Transverse colon (tissue), 3 donors: ENCODE data around the gene ACO1.

ENCODE experiments used
- POLR2A ChIP-seq: fragments of 450-650 bp; IDR thresholded peaks from one replicate; pipeline ENCODE4 v1.6.1; 2016; ENCODE audit warnings: antibody characterized with exemption, mild to moderate bottlenecking, moderate library complexity
- TF ChIP-seq, protein P1 (sequence below), 5 experiments: fragments of 200-600 bp in 3 of 5; fragments of 450-650 bp in 2 of 5; sonication (generic) in 3 of 5; IDR thresholded peaks; 1 replicate in 2 of 5; 2 replicates in 3 of 5; pipeline ENCODE4 v1.5.1; 2016 to 2017; ENCODE audit warnings: antibody characterized with exemption in 5 of 5, inconsistent platforms in 3 of 5, mild to moderate bottlenecking in 2 of 5, moderate library complexity in 1 of 5

DNA sequence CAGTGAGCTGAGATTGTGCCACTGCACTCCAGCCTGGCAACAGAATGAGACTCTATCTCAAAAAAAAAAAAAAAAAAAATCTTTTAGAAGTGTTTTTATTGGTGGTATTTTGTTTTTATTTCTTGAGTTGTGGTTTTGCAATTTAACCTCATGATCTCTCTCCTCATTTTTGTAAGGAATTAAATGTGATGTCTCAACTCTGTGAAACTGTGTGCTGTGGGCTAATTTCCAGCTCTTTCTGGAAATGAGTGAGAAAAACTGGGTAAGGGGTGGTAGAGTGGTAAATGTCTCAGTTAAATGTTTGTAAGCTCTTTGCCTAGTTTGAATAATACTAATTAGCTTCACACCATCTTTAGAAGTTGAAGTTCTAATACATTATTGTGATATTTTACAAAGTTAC, 29.0 kb downstream of the ACO1 start:
- TF ChIP-seq, protein P1, sequence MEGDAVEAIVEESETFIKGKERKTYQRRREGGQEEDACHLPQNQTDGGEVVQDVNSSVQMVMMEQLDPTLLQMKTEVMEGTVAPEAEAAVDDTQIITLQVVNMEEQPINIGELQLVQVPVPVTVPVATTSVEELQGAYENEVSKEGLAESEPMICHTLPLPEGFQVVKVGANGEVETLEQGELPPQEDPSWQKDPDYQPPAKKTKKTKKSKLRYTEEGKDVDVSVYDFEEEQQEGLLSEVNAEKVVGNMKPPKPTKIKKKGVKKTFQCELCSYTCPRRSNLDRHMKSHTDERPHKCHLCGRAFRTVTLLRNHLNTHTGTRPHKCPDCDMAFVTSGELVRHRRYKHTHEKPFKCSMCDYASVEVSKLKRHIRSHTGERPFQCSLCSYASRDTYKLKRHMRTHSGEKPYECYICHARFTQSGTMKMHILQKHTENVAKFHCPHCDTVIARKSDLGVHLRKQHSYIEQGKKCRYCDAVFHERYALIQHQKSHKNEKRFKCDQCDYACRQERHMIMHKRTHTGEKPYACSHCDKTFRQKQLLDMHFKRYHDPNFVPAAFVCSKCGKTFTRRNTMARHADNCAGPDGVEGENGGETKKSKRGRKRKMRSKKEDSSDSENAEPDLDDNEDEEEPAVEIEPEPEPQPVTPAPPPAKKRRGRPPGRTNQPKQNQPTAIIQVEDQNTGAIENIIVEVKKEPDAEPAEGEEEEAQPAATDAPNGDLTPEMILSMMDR (IDR thresholded peaks at IDR 0.05), result no peak
- no peak for TF ChIP-seq POLR2A
